ENCODE measurements around the gene KIDINS220.

- no peak for TF ChIP-seq ADNP (tag; IDR thresholded peaks at IDR 0.05)
- TF ChIP-seq TAF1 (IDR thresholded peaks at IDR 0.05; ENCODE audit: control insufficient read depth, extremely low read depth, insufficient read depth, low read length, severe bottlenecking) = no peak
- no peak for TF ChIP-seq HDGF (IDR thresholded peaks at IDR 0.05)
- TF ChIP-seq PHF21A (IDR thresholded peaks at IDR 0.05; ENCODE audit: borderline replicate concordance, low read depth) = no peak
- TF ChIP-seq ZFP30 (CRISPR knock-in tag; IDR thresholded peaks at IDR 0.05; ENCODE audit: borderline replicate concordance) = no peak
- no peak for TF ChIP-seq ZNF584 (CRISPR knock-in tag; IDR thresholded peaks at IDR 0.05; ENCODE audit: low read depth)
- no peak for TF ChIP-seq ELK1 (CRISPR knock-in tag; IDR thresholded peaks at IDR 0.05)
- no peak for TF ChIP-seq CHCHD3 (CRISPR knock-in tag; IDR thresholded peaks at IDR 0.05)
- no peak for TF ChIP-seq MLLT1 (IDR thresholded peaks at IDR 0.05)
- no peak for TF ChIP-seq ZNF639 (CRISPR knock-in tag; conservative IDR thresholded peaks at IDR 0.05 in 1 of 2, IDR thresholded peaks at IDR 0.05 in 1 of 2)
- no peak for TF ChIP-seq ZNF239 (CRISPR knock-in tag; IDR thresholded peaks at IDR 0.05)
Measured at GRCh38 chr2:8831516-8831915, 5.9 kb downstream of the KIDINS220 start.

Measured in K562 (cell line).